ENCODE data around the gene TSSK3. TPM values are rescaled to one million over a fixed set of nuclear protein-coding genes. Genes with fewer than 3 reads are reported as not detected.

Gene TSSK3
- total and polyA plus RNA-seq, 2 experiments from 2014 or later, result not detected

DNA sequence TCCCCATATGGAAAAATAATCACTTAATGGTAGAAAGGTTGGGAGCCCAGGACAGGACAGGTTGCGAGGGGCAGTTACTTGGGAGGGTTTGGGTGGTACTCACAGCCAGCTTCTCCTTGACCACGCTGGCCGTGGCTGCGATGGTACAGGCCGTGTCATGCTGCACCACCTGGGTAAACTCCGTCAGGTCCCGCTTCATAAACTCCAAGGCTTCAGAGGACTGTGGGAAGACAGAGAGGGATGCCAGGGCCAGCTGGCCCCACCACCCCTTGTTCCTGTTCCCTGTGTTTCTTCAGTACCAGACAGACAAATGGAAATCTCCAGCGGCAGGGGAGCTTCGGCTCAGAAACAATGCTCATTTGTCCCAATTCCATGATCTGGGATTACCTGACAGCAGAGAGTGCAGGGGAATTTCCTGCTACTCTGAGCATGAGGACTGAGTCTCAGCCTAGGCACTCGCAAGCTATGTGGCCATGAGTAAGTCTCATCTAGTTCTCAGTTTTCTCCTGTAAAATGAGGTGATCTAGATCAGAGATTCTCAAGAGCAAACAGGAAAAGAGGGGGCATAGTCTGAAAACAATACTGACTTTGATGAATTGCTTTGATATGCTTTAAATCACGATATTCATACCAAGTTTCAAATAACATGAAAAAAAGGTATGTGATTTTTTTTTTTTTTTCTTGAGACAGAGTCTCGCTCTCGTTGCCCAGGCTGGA lies 24.5 kb downstream of the TSSK3 start:
- DNase-seq (ENCODE audit: low spot score) (no peak), ATAC-seq (no peak)
- Mint-ChIP-seq H3K4me3 (no peak overlapping the region), H3K9me3 (no peaks in the 10 kb centered on the region), H3K36me3 (ENCODE audit: low read depth) (peaks cover 50% of the 10 kb centered on the region), H3K27me3 (ENCODE audit: insufficient read depth, low read depth, poor library complexity) (peaks cover 5% of the 10 kb centered on the region), H3K4me1 (no peaks in the 10 kb centered on the region), H3K27ac (no peak overlapping the region)
- H3F3A ChIP-seq (replicated peaks; ENCODE audit: low read depth), result no peaks in the 10 kb centered on the region
- H3K4me1 ChIP-seq (ENCODE audit: insufficient read depth), result no peaks in the 10 kb centered on the region
- TF ChIP-seq CREB1 (CRISPR knock-in tag; IDR thresholded peaks at IDR 0.05; ENCODE audit: low read depth), result no peak
- TF ChIP-seq, protein P1, sequence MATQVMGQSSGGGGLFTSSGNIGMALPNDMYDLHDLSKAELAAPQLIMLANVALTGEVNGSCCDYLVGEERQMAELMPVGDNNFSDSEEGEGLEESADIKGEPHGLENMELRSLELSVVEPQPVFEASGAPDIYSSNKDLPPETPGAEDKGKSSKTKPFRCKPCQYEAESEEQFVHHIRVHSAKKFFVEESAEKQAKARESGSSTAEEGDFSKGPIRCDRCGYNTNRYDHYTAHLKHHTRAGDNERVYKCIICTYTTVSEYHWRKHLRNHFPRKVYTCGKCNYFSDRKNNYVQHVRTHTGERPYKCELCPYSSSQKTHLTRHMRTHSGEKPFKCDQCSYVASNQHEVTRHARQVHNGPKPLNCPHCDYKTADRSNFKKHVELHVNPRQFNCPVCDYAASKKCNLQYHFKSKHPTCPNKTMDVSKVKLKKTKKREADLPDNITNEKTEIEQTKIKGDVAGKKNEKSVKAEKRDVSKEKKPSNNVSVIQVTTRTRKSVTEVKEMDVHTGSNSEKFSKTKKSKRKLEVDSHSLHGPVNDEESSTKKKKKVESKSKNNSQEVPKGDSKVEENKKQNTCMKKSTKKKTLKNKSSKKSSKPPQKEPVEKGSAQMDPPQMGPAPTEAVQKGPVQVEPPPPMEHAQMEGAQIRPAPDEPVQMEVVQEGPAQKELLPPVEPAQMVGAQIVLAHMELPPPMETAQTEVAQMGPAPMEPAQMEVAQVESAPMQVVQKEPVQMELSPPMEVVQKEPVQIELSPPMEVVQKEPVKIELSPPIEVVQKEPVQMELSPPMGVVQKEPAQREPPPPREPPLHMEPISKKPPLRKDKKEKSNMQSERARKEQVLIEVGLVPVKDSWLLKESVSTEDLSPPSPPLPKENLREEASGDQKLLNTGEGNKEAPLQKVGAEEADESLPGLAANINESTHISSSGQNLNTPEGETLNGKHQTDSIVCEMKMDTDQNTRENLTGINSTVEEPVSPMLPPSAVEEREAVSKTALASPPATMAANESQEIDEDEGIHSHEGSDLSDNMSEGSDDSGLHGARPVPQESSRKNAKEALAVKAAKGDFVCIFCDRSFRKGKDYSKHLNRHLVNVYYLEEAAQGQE (IDR thresholded peaks at IDR 0.05; ENCODE audit: unreplicated experiment), result no peak
- TF ChIP-seq JUNB (IDR thresholded peaks at IDR 0.05; ENCODE audit: unreplicated experiment), result no peak
- TF ChIP-seq POLR2AphosphoS5 (IDR thresholded peaks at IDR 0.05; ENCODE audit: low read depth), result no peak
- no peak for TF ChIP-seq EZH2phosphoT487 (IDR thresholded peaks at IDR 0.05; ENCODE audit: unreplicated experiment)
- no peak for TF ChIP-seq ZNF114 (CRISPR knock-in tag; IDR thresholded peaks at IDR 0.05)
- TF ChIP-seq, protein P2, sequence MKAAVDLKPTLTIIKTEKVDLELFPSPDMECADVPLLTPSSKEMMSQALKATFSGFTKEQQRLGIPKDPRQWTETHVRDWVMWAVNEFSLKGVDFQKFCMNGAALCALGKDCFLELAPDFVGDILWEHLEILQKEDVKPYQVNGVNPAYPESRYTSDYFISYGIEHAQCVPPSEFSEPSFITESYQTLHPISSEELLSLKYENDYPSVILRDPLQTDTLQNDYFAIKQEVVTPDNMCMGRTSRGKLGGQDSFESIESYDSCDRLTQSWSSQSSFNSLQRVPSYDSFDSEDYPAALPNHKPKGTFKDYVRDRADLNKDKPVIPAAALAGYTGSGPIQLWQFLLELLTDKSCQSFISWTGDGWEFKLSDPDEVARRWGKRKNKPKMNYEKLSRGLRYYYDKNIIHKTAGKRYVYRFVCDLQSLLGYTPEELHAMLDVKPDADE (IDR thresholded peaks at IDR 0.05), result no peak
- no peak for TF ChIP-seq NANOG (IDR thresholded peaks at IDR 0.05; ENCODE audit: borderline replicate concordance)
- TF ChIP-seq, protein P3, sequence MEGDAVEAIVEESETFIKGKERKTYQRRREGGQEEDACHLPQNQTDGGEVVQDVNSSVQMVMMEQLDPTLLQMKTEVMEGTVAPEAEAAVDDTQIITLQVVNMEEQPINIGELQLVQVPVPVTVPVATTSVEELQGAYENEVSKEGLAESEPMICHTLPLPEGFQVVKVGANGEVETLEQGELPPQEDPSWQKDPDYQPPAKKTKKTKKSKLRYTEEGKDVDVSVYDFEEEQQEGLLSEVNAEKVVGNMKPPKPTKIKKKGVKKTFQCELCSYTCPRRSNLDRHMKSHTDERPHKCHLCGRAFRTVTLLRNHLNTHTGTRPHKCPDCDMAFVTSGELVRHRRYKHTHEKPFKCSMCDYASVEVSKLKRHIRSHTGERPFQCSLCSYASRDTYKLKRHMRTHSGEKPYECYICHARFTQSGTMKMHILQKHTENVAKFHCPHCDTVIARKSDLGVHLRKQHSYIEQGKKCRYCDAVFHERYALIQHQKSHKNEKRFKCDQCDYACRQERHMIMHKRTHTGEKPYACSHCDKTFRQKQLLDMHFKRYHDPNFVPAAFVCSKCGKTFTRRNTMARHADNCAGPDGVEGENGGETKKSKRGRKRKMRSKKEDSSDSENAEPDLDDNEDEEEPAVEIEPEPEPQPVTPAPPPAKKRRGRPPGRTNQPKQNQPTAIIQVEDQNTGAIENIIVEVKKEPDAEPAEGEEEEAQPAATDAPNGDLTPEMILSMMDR (conservative IDR thresholded peaks at IDR 0.05; ENCODE audit: low read depth in 2 of 2), result no peak
- TF ChIP-seq, protein P4, sequence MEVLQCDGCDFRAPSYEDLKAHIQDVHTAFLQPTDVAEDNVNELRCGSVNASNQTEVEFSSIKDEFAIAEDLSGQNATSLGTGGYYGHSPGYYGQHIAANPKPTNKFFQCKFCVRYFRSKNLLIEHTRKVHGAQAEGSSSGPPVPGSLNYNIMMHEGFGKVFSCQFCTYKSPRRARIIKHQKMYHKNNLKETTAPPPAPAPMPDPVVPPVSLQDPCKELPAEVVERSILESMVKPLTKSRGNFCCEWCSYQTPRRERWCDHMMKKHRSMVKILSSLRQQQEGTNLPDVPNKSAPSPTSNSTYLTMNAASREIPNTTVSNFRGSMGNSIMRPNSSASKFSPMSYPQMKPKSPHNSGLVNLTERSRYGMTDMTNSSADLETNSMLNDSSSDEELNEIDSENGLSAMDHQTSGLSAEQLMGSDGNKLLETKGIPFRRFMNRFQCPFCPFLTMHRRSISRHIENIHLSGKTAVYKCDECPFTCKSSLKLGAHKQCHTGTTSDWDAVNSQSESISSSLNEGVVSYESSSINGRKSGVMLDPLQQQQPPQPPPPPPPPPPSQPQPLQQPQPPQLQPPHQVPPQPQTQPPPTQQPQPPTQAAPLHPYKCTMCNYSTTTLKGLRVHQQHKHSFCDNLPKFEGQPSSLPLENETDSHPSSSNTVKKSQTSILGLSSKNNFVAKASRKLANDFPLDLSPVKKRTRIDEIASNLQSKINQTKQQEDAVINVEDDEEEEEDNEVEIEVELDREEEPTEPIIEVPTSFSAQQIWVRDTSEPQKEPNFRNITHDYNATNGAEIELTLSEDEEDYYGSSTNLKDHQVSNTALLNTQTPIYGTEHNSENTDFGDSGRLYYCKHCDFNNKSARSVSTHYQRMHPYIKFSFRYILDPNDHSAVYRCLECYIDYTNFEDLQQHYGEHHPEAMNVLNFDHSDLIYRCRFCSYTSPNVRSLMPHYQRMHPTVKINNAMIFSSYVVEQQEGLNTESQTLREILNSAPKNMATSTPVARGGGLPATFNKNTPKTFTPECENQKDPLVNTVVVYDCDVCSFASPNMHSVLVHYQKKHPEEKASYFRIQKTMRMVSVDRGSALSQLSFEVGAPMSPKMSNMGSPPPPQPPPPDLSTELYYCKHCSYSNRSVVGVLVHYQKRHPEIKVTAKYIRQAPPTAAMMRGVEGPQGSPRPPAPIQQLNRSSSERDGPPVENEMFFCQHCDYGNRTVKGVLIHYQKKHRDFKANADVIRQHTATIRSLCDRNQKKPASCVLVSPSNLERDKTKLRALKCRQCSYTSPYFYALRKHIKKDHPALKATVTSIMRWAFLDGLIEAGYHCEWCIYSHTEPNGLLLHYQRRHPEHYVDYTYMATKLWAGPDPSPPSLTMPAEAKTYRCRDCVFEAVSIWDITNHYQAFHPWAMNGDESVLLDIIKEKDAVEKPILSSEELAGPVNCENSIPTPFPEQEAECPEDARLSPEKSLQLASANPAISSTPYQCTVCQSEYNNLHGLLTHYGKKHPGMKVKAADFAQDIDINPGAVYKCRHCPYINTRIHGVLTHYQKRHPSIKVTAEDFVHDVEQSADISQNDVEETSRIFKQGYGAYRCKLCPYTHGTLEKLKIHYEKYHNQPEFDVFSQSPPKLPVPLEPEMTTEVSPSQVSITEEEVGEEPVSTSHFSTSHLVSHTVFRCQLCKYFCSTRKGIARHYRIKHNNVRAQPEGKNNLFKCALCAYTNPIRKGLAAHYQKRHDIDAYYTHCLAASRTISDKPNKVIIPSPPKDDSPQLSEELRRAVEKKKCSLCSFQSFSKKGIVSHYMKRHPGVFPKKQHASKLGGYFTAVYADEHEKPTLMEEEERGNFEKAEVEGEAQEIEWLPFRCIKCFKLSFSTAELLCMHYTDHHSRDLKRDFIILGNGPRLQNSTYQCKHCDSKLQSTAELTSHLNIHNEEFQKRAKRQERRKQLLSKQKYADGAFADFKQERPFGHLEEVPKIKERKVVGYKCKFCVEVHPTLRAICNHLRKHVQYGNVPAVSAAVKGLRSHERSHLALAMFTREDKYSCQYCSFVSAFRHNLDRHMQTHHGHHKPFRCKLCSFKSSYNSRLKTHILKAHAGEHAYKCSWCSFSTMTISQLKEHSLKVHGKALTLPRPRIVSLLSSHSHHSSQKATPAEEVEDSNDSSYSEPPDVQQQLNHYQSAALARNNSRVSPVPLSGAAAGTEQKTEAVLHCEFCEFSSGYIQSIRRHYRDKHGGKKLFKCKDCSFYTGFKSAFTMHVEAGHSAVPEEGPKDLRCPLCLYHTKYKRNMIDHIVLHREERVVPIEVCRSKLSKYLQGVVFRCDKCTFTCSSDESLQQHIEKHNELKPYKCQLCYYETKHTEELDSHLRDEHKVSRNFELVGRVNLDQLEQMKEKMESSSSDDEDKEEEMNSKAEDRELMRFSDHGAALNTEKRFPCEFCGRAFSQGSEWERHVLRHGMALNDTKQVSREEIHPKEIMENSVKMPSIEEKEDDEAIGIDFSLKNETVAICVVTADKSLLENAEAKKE (CRISPR knock-in tag; IDR thresholded peaks at IDR 0.05), result no peak
- H3K79me2 ChIP-seq (replicated peaks; ENCODE audit: insufficient read depth), result peaks cover 13% of the 10 kb centered on the region; the same call in 1 of the 2 replicates
- H3K27me3 ChIP-seq (ENCODE audit: insufficient read depth), result no peaks in the 10 kb centered on the region
- no peak overlapping the region for H3K27ac ChIP-seq (ENCODE audit: low read depth)
- peaks cover 39% of the 10 kb centered on the region for H3K36me3 ChIP-seq (ENCODE audit: insufficient read depth)
- H2AFZ ChIP-seq, result no peak overlapping the region
- peaks cover 13% of the 10 kb centered on the region for H4K20me1 ChIP-seq (replicated peaks; ENCODE audit: insufficient read depth)
- H3K4me3 ChIP-seq, result no peak overlapping the region
- H3K9me2 ChIP-seq (ENCODE audit: insufficient read depth), result no peaks in the 10 kb centered on the region
- no peak overlapping the region for H3K4me2 ChIP-seq
